WERI-Rb-1 (cell line): ENCODE data around the gene ATG4D.

Experiments
- DNase-seq: peaks from one replicate; pipeline ENCODE4 v3.0.0-alpha.2; 2020
- H3K27ac ChIP-seq: fragments of 250-450 bp; sonication (Bioruptor Pico); 2 replicates; pipeline ENCODE4 v1.5.1; 2020; ENCODE audit warnings: mild to moderate bottlenecking, moderate library complexity
- H3K27me3 ChIP-seq: fragments of 250-450 bp; sonication (Bioruptor Pico); 2 replicates; pipeline ENCODE4 v1.5.1; 2021; ENCODE audit warnings: mild to moderate bottlenecking, low read depth, moderate library complexity; ENCODE audit not compliant: insufficient read depth, severe bottlenecking
- H3K36me3 ChIP-seq: fragments of 250-450 bp; sonication (Bioruptor Pico); 2 replicates; pipeline ENCODE4 v1.5.1; 2020; ENCODE audit warnings: mild to moderate bottlenecking, moderate library complexity
- H3K4me3 ChIP-seq: 2 replicates; pipeline ENCODE4 v1.5.1; 2011; ENCODE audit warnings: low read depth, mild to moderate bottlenecking, control low read depth, low read length
- H3K9me3 ChIP-seq: fragments of 250-450 bp; sonication (Bioruptor Pico); 2 replicates; pipeline ENCODE4 v1.5.1; 2021; ENCODE audit warnings: mild to moderate bottlenecking, moderate library complexity; ENCODE audit not compliant: severe bottlenecking
- TF ChIP-seq, protein P1 (sequence below): IDR thresholded peaks from 2 replicates; pipeline ENCODE4 v1.5.1; 2011; ENCODE audit warnings: low read depth, mild to moderate bottlenecking, control low read depth, inconsistent platforms, low read length

The ATG4D gene

DNA sequence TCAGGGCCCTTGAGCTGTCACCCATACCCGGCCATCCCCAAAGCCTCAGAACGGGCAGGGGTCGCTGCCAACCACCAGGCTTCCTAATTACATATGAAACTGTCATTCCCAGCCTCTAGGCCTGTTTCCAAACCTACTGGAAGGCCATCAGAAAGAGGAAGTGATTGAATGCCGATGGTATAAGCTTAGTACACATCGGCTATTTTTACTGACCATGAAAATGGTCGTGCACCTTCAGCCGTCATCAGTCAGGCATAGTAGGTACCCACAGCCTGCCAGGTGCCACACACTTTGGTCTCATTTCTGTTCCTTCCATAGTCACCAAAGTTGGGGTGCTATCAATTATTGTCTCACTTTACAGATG, 11.9 kb downstream of the ATG4D start:
- Histone ChIP-seq H3K27ac (peak overlapping the region; percentile 28; the same call in 1 of the 2 replicates), H3K36me3 (peaks cover 99% of the 10 kb centered on the region)

DNA sequence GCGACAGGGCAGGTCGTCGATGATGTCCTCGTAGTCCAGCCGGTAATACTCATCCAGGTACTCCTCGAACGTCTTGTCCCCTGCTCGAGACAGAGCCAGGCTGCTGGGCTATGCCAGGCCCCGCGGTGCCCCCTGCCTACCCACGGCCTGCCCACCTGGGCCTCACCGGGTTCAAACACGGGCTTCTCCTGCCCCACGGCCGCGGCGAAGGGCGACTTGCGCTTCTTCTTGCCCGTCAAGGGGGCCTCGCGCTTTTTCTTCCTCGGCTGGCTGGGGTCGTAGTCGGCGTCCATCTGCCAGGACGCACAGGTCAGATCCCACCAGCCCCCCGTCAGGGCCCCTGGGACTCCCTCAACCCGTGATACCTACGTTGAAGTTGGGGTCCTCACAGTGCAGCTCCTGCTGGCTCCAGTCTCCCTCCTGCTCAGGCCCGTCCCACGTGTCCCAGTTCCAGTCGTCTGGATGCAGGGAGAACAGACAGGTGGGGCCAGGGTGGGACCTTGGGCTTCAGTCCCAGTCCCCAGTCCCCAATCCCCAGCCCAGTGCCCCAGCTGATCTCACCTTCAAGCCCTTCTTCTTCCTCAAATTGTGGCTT, 14.0 kb downstream of the ATG4D start:
- no peak overlapping the region for H3K4me3 ChIP-seq
- TF ChIP-seq, protein P1, sequence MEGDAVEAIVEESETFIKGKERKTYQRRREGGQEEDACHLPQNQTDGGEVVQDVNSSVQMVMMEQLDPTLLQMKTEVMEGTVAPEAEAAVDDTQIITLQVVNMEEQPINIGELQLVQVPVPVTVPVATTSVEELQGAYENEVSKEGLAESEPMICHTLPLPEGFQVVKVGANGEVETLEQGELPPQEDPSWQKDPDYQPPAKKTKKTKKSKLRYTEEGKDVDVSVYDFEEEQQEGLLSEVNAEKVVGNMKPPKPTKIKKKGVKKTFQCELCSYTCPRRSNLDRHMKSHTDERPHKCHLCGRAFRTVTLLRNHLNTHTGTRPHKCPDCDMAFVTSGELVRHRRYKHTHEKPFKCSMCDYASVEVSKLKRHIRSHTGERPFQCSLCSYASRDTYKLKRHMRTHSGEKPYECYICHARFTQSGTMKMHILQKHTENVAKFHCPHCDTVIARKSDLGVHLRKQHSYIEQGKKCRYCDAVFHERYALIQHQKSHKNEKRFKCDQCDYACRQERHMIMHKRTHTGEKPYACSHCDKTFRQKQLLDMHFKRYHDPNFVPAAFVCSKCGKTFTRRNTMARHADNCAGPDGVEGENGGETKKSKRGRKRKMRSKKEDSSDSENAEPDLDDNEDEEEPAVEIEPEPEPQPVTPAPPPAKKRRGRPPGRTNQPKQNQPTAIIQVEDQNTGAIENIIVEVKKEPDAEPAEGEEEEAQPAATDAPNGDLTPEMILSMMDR: no peak
- peaks cover 100% of the 10 kb centered on the region for H3K36me3 ChIP-seq
- no peak overlapping the region for H3K27ac ChIP-seq
- H3K27me3 ChIP-seq: no peaks in the 10 kb centered on the region
- H3K9me3 ChIP-seq: no peaks in the 10 kb centered on the region
- DNase-seq: no peak

More for the DNA sequence above, 11.9 kb downstream of the ATG4D start:
- Histone ChIP-seq H3K9me3 (no peaks in the 10 kb centered on the region), H3K27me3 (no peaks in the 10 kb centered on the region), H3K4me3 (no peak overlapping the region)
- no peak for DNase-seq
- TF ChIP-seq, protein P1: no peak

DNA sequence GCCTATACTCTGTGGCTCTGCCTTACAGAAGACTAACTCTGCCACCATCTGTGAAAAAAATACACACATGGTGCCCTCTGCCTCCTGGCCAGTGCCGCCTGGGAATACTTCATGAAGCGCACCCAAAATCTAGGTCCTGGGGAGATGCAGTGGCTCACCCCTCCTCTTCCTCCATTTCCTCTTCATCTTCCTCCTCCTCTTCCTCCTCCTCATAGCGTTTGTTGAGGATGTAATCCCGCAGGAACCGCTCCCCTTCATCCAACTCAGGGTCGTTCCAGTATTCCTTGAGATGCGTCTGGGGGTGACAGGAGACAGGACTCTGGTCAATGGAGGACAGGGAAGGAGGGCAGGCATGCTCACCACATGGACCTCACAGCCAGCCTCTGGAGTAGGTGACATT, 16.4 kb downstream of the ATG4D start:
- Histone ChIP-seq H3K4me3 (no peak overlapping the region), H3K27me3 (no peaks in the 10 kb centered on the region), H3K36me3 (peaks cover 96% of the 10 kb centered on the region), H3K9me3 (no peaks in the 10 kb centered on the region), H3K27ac (no peak overlapping the region)
- TF ChIP-seq, protein P1: no peak
- no peak for DNase-seq

DNA sequence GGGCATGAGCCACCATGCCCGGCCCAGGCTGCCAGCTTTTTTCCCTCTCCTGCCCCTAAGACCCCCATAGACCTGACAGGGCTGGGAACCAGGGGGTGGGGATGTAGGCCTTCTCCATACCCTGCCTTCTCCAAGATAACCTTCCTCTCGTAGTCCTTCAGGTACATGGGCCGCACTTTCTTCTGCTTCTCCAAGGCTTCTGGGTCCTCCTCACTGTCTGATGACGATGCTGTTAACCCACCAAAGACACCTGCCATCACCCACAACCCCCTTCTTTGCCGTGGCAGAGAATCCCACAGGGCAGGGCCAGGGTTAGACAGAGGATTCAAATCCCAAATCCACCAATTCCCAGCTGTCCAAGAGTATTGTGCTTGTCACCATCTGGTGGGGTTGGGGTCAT, 18.9 kb downstream of the ATG4D start:
- H3K27ac ChIP-seq: peak overlapping the region; percentile 98; the same call in 1 of the 2 replicates
- DNase-seq: no peak
- no peak overlapping the region for H3K4me3 ChIP-seq
- peaks cover 84% of the 10 kb centered on the region for H3K36me3 ChIP-seq
- TF ChIP-seq, protein P1: no peak
- H3K9me3 ChIP-seq: no peaks in the 10 kb centered on the region
- no peaks in the 10 kb centered on the region for H3K27me3 ChIP-seq

DNA sequence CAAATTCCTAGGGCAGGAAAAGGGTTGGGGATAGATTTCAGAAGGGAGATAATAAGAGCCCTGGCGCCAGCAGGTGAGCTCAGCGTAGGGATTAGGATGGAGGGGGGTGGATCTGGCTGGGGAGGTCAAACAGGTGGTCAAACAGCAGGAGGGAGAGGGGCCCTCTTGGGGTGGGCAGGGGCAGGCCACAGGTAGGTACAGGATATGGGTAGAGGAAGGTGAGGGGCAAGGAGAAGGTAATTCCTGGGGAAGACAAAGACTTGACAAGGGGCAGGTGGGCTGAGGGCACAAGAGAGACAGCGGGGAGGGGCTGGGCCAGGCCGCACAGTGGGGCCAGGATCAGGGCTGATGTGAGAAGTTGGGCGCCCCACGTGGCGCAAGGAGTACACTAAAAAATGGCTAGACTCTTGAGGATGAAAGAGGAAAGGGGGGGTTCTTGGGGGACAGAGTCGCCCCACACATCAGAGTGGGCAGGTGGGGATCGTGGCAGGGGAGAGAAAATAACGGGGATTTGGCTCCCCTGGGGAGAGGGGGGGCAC, 21.4 kb downstream of the ATG4D start:
- TF ChIP-seq, protein P1: peak; percentile 39
- Histone ChIP-seq H3K36me3 (peaks cover 59% of the 10 kb centered on the region), H3K27ac (peak overlapping the region; percentile 98), H3K4me3 (peak overlapping the region; percentile 92), H3K9me3 (no peaks in the 10 kb centered on the region), H3K27me3 (no peaks in the 10 kb centered on the region)
- peak; percentile 89 for DNase-seq
